AG09319 (cell line): Measurements from ENCODE around the gene SF3B3.

Source experiments
- DNase-seq: peaks from one replicate; pipeline ENCODE4 v3.0.0-alpha.2; 2010; ENCODE audit warnings: low read depth; ENCODE audit errors: extremely low read depth
- TF ChIP-seq, protein P1 (sequence below): IDR thresholded peaks from 2 replicates; pipeline ENCODE4 v1.5.1; 2011; ENCODE audit warnings: low read depth, mild to moderate bottlenecking, inconsistent platforms, low read length, moderate library complexity

SF3B3 gene

DNA sequence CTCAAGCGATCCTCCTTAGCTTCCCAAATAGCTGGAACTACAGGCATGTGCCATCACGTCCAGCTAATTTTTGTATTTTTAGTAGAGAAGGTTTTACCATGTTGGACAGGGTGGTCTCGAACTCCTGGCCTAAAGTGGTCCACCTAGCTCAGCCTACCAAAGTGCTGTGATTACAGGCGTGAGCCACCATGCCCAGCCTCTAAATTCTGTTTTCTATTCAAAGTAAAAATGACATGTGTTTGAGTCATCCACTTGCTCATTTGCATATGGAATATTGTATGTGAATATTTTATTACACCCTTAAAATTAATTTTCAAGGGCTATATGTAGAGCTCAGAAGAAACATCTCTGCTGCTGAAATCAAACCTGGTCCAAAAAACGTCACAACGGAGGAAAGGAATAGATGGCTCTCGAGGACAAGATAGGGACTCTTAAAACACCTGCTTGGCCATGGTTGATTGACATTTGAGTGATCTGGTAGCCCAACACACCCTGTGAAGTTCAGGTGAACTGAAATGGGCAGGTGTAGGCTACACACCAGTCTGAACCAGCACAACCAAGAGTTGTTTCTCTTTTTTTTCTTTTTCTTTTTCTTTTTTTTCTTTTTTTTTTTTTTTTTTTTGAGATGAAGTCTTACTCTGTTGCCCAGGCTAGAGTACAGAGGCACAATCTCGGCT, 51.1 kb downstream of the SF3B3 start:
- TF ChIP-seq, protein P1, sequence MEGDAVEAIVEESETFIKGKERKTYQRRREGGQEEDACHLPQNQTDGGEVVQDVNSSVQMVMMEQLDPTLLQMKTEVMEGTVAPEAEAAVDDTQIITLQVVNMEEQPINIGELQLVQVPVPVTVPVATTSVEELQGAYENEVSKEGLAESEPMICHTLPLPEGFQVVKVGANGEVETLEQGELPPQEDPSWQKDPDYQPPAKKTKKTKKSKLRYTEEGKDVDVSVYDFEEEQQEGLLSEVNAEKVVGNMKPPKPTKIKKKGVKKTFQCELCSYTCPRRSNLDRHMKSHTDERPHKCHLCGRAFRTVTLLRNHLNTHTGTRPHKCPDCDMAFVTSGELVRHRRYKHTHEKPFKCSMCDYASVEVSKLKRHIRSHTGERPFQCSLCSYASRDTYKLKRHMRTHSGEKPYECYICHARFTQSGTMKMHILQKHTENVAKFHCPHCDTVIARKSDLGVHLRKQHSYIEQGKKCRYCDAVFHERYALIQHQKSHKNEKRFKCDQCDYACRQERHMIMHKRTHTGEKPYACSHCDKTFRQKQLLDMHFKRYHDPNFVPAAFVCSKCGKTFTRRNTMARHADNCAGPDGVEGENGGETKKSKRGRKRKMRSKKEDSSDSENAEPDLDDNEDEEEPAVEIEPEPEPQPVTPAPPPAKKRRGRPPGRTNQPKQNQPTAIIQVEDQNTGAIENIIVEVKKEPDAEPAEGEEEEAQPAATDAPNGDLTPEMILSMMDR = no peak
- DNase-seq = no peak

- TF ChIP-seq, protein P1 = no peak
- DNase-seq = no peak
Measured at GRCh38 chr16:70575376-70575775, 51.8 kb downstream of the SF3B3 start.

- TF ChIP-seq, protein P1 = no peak
- peak; percentile 50 for DNase-seq
Measured at GRCh38 chr16:70576431-70577255, 53.0 kb downstream of the SF3B3 start.

GRCh38 chr16:70577256-70577698, 53.7 kb downstream of the SF3B3 start:
- TF ChIP-seq, protein P1 = no peak
- DNase-seq = no peak

GRCh38 chr16:70578035-70578434, 54.4 kb downstream of the SF3B3 start:
- TF ChIP-seq, protein P1 = no peak
- DNase-seq = no peak

DNA sequence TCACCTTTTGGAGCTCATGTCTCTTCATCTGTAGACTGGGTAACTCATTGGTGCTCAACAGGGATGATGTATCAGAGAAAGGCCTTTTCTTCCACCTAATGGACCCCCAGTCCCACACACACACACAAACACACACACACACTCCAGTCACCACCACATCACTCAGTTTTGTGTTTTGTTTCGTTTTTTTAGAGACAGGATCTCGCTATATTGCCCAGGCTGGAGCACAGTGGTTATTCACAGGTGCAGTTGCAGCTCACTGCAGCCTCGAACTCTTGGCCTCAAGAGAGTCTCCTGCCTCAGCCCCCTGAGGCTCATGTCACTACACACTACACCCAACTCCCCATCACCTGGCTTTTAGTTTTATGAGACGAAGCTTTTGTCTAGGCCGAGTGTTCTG, 55.6 kb downstream of the SF3B3 start:
- DNase-seq = no peak
- TF ChIP-seq, protein P1 = no peak
